Breast epithelium (tissue), 3 donors: ENCODE data around the gene CNTNAP2.

ENCODE experiments used
- CTCF ChIP-seq, 3 donors: fragments of 450-650 bp; IDR thresholded peaks; one replicate each; pipeline ENCODE4 v1.5.1; 2016 to 2017; ENCODE audit warnings: antibody characterized with exemption in 3 of 3, mild to moderate bottlenecking in 3 of 3, moderate library complexity in 3 of 3
- POLR2A ChIP-seq: fragments of 450-650 bp; IDR thresholded peaks from one replicate; pipeline ENCODE4 v1.6.1; 2016; ENCODE audit warnings: antibody characterized with exemption, mild to moderate bottlenecking, moderate library complexity
- POLR2AphosphoS5 ChIP-seq, 3 donors: sonication (generic); formaldehyde crosslinking; IDR thresholded peaks; one replicate each; pipeline ENCODE4 v1.6.1; 2017; ENCODE audit warnings: antibody characterized with exemption in 3 of 3

DNA sequence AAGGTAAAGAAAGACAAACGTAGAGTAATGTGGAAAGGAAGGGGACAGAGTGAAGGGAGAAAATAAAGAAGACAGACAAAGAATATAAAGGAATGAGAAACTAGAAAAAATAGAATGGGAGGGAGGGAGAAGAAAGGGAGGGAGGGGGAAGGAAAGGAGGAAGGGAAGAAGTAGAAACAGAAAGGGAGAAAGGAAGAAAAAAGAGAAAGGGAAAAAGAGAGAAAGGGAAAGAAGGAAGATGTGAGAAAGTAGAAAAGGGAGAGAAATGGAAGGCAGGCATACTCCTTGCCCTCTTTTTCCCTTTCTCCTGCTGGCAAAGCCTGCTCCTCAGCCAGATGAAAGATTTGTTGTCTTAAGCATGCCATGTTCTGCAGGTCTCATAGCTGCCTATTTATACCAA, 1336.2 kb downstream of the CNTNAP2 start:
- no peak for TF ChIP-seq CTCF (IDR thresholded peaks at IDR 0.05)
- no peak for TF ChIP-seq POLR2A
- no peak for TF ChIP-seq POLR2AphosphoS5 (IDR thresholded peaks at IDR 0.05)
